SK-N-SH (cell line): ENCODE measurements around the gene ZNF784. TPM values are rescaled to one million over a fixed set of nuclear protein-coding genes. Genes with fewer than 3 reads are reported as not detected.

Experiments
- CTCF ChIA-PET: fragments of 300-600, 350-600 bp; formaldehyde crosslinking; extraction: SDS; loops from one replicate; lab custom pipeline; 2021; lab: Yijun Ruan, JAX
- POLR2A ChIA-PET: fragments of 350-600 bp; sonication (Branson Sonifier 250); formaldehyde crosslinking; extraction: SDS; loops from one replicate; lab custom pipeline; 2020; ENCODE audit warnings: antibody characterized with exemption, inconsistent platforms; lab: Yijun Ruan, JAX
- DNase-seq: peaks from one replicate; pipeline ENCODE4 v3.0.0; 2012
- H2AFZ ChIP-seq: fragments of 200-600 bp; sonication (generic); 2 replicates; pipeline ENCODE4 v1.8.1; 2016; ENCODE audit warnings: antibody characterized with exemption, mild to moderate bottlenecking, low read depth
- H3F3A ChIP-seq: fragments of 200-600 bp; sonication (generic); replicated peaks from 2 replicates; pipeline ENCODE3; 2016; ENCODE audit warnings: antibody characterized with exemption, mild to moderate bottlenecking; ENCODE audit not compliant: insufficient read depth
- H3K27ac ChIP-seq, 2 experiments: fragments of 200-500 bp in 1 of 2; fragments of 200-600 bp in 1 of 2; sonication (Bioruptor generic) in 1 of 2; sonication (generic), shearing (Covaris generic) in 1 of 2; 2 replicates each; pipeline versions ENCODE4 v1.5.1 to v1.6.1; 2014 to 2016; ENCODE audit warnings: low read depth in 2 of 2, inconsistent platforms in 1 of 2, low read length in 1 of 2, mild to moderate bottlenecking in 1 of 2, mixed read lengths in 1 of 2
- H3K27me3 ChIP-seq: fragments of 200-600 bp; sonication (generic), shearing (Covaris generic); 2 replicates; pipeline ENCODE4 v1.6.1; 2016; ENCODE audit warnings: mixed run types; ENCODE audit not compliant: insufficient read depth
- H3K36me3 ChIP-seq, 2 experiments: fragments of 200-500 bp in 1 of 2; fragments of 200-600 bp in 1 of 2; sonication (Bioruptor generic) in 1 of 2; sonication (generic) in 1 of 2; replicated peaks in 1 of 2; 2 replicates each; pipeline versions ENCODE3 to v1.5.1; 2014 to 2016; ENCODE audit warnings: low read length in 1 of 2, mild to moderate bottlenecking in 1 of 2; ENCODE audit not compliant: insufficient read depth in 2 of 2, control insufficient read depth in 1 of 2
- H3K4me1 ChIP-seq, 2 experiments: fragments of 200-500 bp in 1 of 2; fragments of 200-600 bp in 1 of 2; sonication (Bioruptor generic) in 1 of 2; sonication (generic), shearing (Covaris generic) in 1 of 2; 2 replicates each; pipeline versions ENCODE4 v1.5.1 to v1.6.1; 2014 to 2016; ENCODE audit warnings: low read depth in 1 of 2, low read length in 1 of 2, mixed run types in 1 of 2; ENCODE audit not compliant: insufficient read depth in 2 of 2, control insufficient read depth in 1 of 2
- H3K4me2 ChIP-seq: fragments of 200-600 bp; sonication (generic), shearing (Covaris generic); 2 replicates; pipeline ENCODE4 v1.6.1; 2017; ENCODE audit warnings: mixed run types
- H3K4me3 ChIP-seq, 2 experiments: fragments of 200-500 bp in 1 of 2; fragments of 200-600 bp in 1 of 2; sonication (Bioruptor generic) in 1 of 2; sonication (generic), shearing (Covaris generic) in 1 of 2; 2 replicates each; pipeline versions ENCODE4 v1.5.1 to v1.8.1; 2014 to 2016; ENCODE audit warnings: low read depth in 2 of 2, inconsistent platforms in 1 of 2, low read length in 1 of 2, mild to moderate bottlenecking in 1 of 2, mixed read lengths in 1 of 2, moderate library complexity in 1 of 2
- H3K79me2 ChIP-seq: fragments of 200-600 bp; sonication (generic); 2 replicates; pipeline ENCODE4 v1.8.1; 2017; ENCODE audit warnings: mild to moderate bottlenecking; ENCODE audit not compliant: insufficient read depth
- H3K9ac ChIP-seq: fragments of 200-600 bp; sonication (generic); 2 replicates; pipeline ENCODE4 v1.6.1; 2017; ENCODE audit warnings: mixed run types
- H3K9me2 ChIP-seq: fragments of 200-600 bp; sonication (generic); 2 replicates; pipeline ENCODE4 v1.6.1; 2017; ENCODE audit warnings: mixed run types
- H3K9me3 ChIP-seq: fragments of 200-600 bp; sonication (generic); 2 replicates; pipeline ENCODE4 v1.6.1; 2017; ENCODE audit warnings: mixed run types, mild to moderate bottlenecking, moderate library complexity
- H4K20me1 ChIP-seq: fragments of 200-600 bp; sonication (generic); 2 replicates; pipeline ENCODE4 v1.6.1; 2017; ENCODE audit warnings: mild to moderate bottlenecking, mixed run types; ENCODE audit not compliant: insufficient read depth
- ELF1 ChIP-seq: IDR thresholded peaks from 2 replicates; pipeline ENCODE4 v1.4.0; 2012
- EP300 ChIP-seq, 2 experiments: IDR thresholded peaks; 2 replicates each; pipeline versions ENCODE4 v1.4.0 to v1.6.1; 2012; ENCODE audit warnings: borderline replicate concordance in 1 of 2, low read depth in 1 of 2, low read length in 1 of 2
- FOSL2 ChIP-seq: IDR thresholded peaks from 2 replicates; pipeline ENCODE4 v1.4.0; 2012; ENCODE audit warnings: low read depth, mild to moderate bottlenecking, moderate library complexity, borderline replicate concordance
- FOXM1 ChIP-seq: IDR thresholded peaks from 2 replicates; pipeline ENCODE4 v1.4.0; 2012; ENCODE audit warnings: low read depth, mild to moderate bottlenecking
- GABPA ChIP-seq: IDR thresholded peaks from 2 replicates; pipeline ENCODE4 v1.4.0; 2012; ENCODE audit warnings: low read depth, mild to moderate bottlenecking
- IRF3 ChIP-seq: fragments of 150-350 bp; IDR thresholded peaks from 2 replicates; pipeline ENCODE4 v1.6.1; 2016; ENCODE audit warnings: mild to moderate bottlenecking, low read depth, low read length
- MEF2A ChIP-seq: IDR thresholded peaks from 2 replicates; pipeline ENCODE4 v1.4.0; 2012; ENCODE audit warnings: low read depth, borderline replicate concordance
- MXI1 ChIP-seq: IDR thresholded peaks from 2 replicates; pipeline ENCODE4 v1.6.1; 2012; ENCODE audit warnings: mild to moderate bottlenecking, low read depth, low read length, improper control_type of control experiment
- PBX3 ChIP-seq: IDR thresholded peaks from 2 replicates; pipeline ENCODE4; 2012
- RCOR1 ChIP-seq: fragments of 150-350 bp; IDR thresholded peaks from 2 replicates; pipeline ENCODE4 v1.6.1; 2017; ENCODE audit warnings: antibody characterized with exemption, low read length
- RXRA ChIP-seq: IDR thresholded peaks from 2 replicates; pipeline ENCODE4 v1.4.0; 2012; ENCODE audit warnings: low read depth, mild to moderate bottlenecking, borderline replicate concordance
- TAF1 ChIP-seq: IDR thresholded peaks from 2 replicates; pipeline ENCODE4 v1.6.1; 2012; ENCODE audit warnings: low read depth, mild to moderate bottlenecking, low read length, moderate library complexity, borderline replicate concordance
- TCF12 ChIP-seq: IDR thresholded peaks from 2 replicates; pipeline ENCODE4 v1.4.0; 2012
- TEAD4 ChIP-seq: IDR thresholded peaks from 2 replicates; pipeline ENCODE4 v1.4.0; 2012; ENCODE audit warnings: mild to moderate bottlenecking, borderline replicate concordance; ENCODE audit not compliant: insufficient read depth
- USF1 ChIP-seq: IDR thresholded peaks from 2 replicates; pipeline ENCODE4 v1.4.0; 2012; ENCODE audit warnings: low read depth, borderline replicate concordance
- USF2 ChIP-seq: fragments of 150-350 bp; IDR thresholded peaks from 2 replicates; pipeline ENCODE4 v1.6.1; 2017; ENCODE audit warnings: antibody characterized with exemption, low read length, low read depth, borderline replicate concordance
- YY1 ChIP-seq: IDR thresholded peaks from 2 replicates; pipeline ENCODE4 v1.4.0; 2012; ENCODE audit warnings: low read depth, mild to moderate bottlenecking
- WGBS: methylation state at CpG from one replicate; pipeline ENCODE4 v1.1.6; 2017; ENCODE audit warnings: low lambda C conversion rate; 5-methylcytosine and 5-hydroxymethylcytosine counted together
- polyA plus RNA-seq, 3 experiments: library from polyadenylated mRNA; depleted of rRNA; stranded (reverse); fragments of >200 nt; gene quantifications; 2 replicates each; pipeline ENCODE4 v1.2.3, GENCODE V29; 2012
- TF ChIP-seq, protein P1 (sequence below): fragments of 200-600 bp; sonication (generic); IDR thresholded peaks from 2 replicates; pipeline ENCODE4 v1.6.1; 2017; ENCODE audit warnings: antibody characterized with exemption, mild to moderate bottlenecking, moderate library complexity
- TF ChIP-seq, protein P2 (sequence below): IDR thresholded peaks from 2 replicates; pipeline ENCODE4 v1.4.0; 2012; ENCODE audit warnings: low read depth

Gene ZNF784
- polyA plus RNA-seq, 1 of the 3 experiments (the other 2 are of a cell fraction), result 5.5 TPM

GRCh38 chr19:55578761-55579747 lies 45.3 kb downstream of the ZNF784 start (continued):
- TF ChIP-seq, protein P1, sequence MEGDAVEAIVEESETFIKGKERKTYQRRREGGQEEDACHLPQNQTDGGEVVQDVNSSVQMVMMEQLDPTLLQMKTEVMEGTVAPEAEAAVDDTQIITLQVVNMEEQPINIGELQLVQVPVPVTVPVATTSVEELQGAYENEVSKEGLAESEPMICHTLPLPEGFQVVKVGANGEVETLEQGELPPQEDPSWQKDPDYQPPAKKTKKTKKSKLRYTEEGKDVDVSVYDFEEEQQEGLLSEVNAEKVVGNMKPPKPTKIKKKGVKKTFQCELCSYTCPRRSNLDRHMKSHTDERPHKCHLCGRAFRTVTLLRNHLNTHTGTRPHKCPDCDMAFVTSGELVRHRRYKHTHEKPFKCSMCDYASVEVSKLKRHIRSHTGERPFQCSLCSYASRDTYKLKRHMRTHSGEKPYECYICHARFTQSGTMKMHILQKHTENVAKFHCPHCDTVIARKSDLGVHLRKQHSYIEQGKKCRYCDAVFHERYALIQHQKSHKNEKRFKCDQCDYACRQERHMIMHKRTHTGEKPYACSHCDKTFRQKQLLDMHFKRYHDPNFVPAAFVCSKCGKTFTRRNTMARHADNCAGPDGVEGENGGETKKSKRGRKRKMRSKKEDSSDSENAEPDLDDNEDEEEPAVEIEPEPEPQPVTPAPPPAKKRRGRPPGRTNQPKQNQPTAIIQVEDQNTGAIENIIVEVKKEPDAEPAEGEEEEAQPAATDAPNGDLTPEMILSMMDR, result no peak
- TF ChIP-seq YY1, result no peak

DNA sequence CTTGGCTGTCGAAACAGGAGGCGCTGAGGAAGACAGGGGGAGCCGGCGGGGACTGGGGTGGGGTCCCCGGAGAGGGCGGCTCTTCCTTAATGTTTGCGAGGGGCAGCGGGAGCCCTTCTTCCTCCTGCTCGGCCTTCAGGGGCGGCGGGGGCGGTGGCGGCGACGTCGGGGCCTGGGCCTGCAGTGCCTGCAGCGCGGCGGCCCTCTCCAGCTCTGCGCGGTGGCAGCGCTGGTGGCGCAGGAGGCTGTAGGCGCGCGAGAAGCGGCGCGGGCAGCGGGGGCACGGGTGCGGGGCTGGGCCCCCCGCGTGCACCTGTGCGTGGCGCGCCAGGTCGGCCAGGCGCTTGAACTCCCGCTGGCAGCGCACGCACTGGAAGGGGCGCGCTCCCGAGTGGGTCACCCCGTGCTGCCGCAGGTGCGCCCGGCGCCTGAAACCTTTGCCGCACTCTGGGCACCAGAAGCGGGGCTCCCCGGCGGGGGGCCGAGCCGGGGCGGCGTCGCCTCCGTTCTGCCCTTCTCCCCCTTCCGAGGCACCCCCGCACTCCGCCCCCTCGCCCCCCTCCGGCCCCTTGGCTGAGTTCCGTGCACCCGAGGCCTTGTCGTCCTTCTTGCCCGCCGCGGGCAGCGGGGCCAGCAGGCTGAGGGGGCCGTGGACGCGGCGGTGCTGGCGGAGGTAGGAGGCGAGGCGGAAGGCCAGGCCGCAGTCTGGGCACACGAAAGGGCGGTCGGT lies 46.2 kb downstream of the ZNF784 start:
- 97% methylated on average over 42 of the region's 83 CpGs for WGBS
- TF ChIP-seq MXI1 (no peak), RCOR1 (no peak), PBX3 (no peak), MEF2A (no peak), ELF1 (no peak), FOXM1 (no peak), TAF1 (no peak), USF1 (no peak), FOSL2 (no peak), USF2 (no peak), GABPA (no peak), TCF12 (no peak), EP300 (IDR thresholded peaks at IDR 0.05; ENCODE audit: borderline replicate concordance in 1 of 2, low read depth in 1 of 2, low read length in 1 of 2) (no peak), IRF3 (no peak), TEAD4 (no peak), RXRA (no peak)
- TF ChIP-seq, protein P1, result no peak
- TF ChIP-seq, protein P2, sequence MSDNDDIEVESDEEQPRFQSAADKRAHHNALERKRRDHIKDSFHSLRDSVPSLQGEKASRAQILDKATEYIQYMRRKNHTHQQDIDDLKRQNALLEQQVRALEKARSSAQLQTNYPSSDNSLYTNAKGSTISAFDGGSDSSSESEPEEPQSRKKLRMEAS, result no peak
- TF ChIP-seq, all 33 proteins: peak for 0
- Histone ChIP-seq H3K9ac (no peak overlapping the region), H3K4me3 (no peak overlapping the region), H3K9me2 (no peaks in the 10 kb centered on the region), H4K20me1 (no peaks in the 10 kb centered on the region), H2AFZ (no peak overlapping the region), H3K4me2 (no peak overlapping the region), H3K4me1 (peaks cover 0 to 11% of the 10 kb centered on the region in 2 experiments; a peak in 1 of 4 replicates), H3K9me3 (no peaks in the 10 kb centered on the region), H3K36me3 (peaks cover 0 to 10% of the 10 kb centered on the region in 2 experiments), H3K79me2 (peaks cover 20% of the 10 kb centered on the region), H3F3A (no peaks in the 10 kb centered on the region), H3K27me3 (no peaks in the 10 kb centered on the region), H3K27ac (no peak overlapping the region)
- no peak for DNase-seq
- ChIA-PET POLR2A (no interaction called here), CTCF (no interaction called here)
